Aortic smooth muscle cell (primary cell): ENCODE measurements around the gene PCDHGA5. TPM values are rescaled to one million over a fixed set of nuclear protein-coding genes. Genes with fewer than 3 reads are reported as not detected.

ENCODE experiments used
- total RNA-seq: library from RNA; depleted of rRNA; stranded (reverse); fragments of >200 nt; gene quantifications from 2 replicates; pipeline ENCODE4 v1.2.3, GENCODE V29; 2014

PCDHGA5 gene
- total RNA-seq, 1 donor from 2014 or later: 2.7 TPM

GRCh38 chr5:141397756-141398551 is 34.0 kb downstream of the PCDHGA5 start, which contains the start of gene PCDHGB5:
Gene PCDHGB5, plus strand, starts transcription at chr5:141397947. Its CDS starts 181 bp downstream, at chr5:141398128.

GRCh38 chr5:141402553-141403243 is 38.7 kb downstream of the PCDHGA5 start, which contains the start of gene PCDHGA9:
Gene PCDHGA9, plus strand, starts transcription at chr5:141402778. Its CDS starts 175 bp downstream, at chr5:141402953.

GRCh38 chr5:141407790-141408505 is 44.0 kb downstream of the PCDHGA5 start, which contains the start of gene PCDHGB6:
Gene PCDHGB6, plus strand, starts transcription at chr5:141408021. Its CDS starts 182 bp downstream, at chr5:141408203.

GRCh38 chr5:141412854-141413539 is 49.0 kb downstream of the PCDHGA5 start, which contains the start of gene PCDHGA10:
Gene PCDHGA10, plus strand, starts transcription at chr5:141412987. Its CDS starts 189 bp downstream, at chr5:141413176.

Other genes starting within 250 kb of the PCDHGA5 start
- gene PCDHB4, start 242.3 kb upstream of the PCDHGA5 start, total RNA-seq: 0.68 and 0.79 TPM in 2 replicates
- 1.4 and 1.8 TPM in 2 replicates for gene PCDHB5, start 229.0 kb upstream of the PCDHGA5 start, total RNA-seq
- gene PCDHB6, start 214.1 kb upstream of the PCDHGA5 start, total RNA-seq: 0.13 and 0.37 TPM in 2 replicates
- gene PCDHB7, start 191.5 kb upstream of the PCDHGA5 start, total RNA-seq: 0.79 and 1.1 TPM in 2 replicates
- 0.62 and 1.1 TPM in 2 replicates for gene PCDHB8, start 186.4 kb upstream of the PCDHGA5 start, total RNA-seq
- 1.8 and 1.9 TPM in 2 replicates for gene PCDHB16, start 181.8 kb upstream of the PCDHGA5 start, total RNA-seq
- gene PCDHB9, start 177.0 kb upstream of the PCDHGA5 start, total RNA-seq: 0.40 and 0.44 TPM in 2 replicates
- 0.66 and 1.1 TPM in 2 replicates for gene PCDHB10, start 171.8 kb upstream of the PCDHGA5 start, total RNA-seq
- 0.44 and 0.53 TPM in 2 replicates for gene PCDHB11, start 164.5 kb upstream of the PCDHGA5 start, total RNA-seq
- 0.25 and 0.40 TPM in 2 replicates for gene PCDHB12, start 155.4 kb upstream of the PCDHGA5 start, total RNA-seq
- gene PCDHB13, start 150.2 kb upstream of the PCDHGA5 start, total RNA-seq: 0.81 and 1.1 TPM in 2 replicates
- gene PCDHB14, start 140.8 kb upstream of the PCDHGA5 start, total RNA-seq: 0.92 and 1.1 TPM in 2 replicates
- gene PCDHB15, start 118.8 kb upstream of the PCDHGA5 start, total RNA-seq: 0.53 and 0.56 TPM in 2 replicates
- gene SLC25A2, start 60.1 kb upstream of the PCDHGA5 start, total RNA-seq: 0.13 and 0.31 TPM in 2 replicates
- gene TAF7, start 43.4 kb upstream of the PCDHGA5 start, total RNA-seq: 81.0 and 83.9 TPM in 2 replicates
- 1.1 TPM in 2 replicates for gene PCDHGA1, start 33.6 kb upstream of the PCDHGA5 start, total RNA-seq
- gene PCDHGA2, start 25.4 kb upstream of the PCDHGA5 start, total RNA-seq: 1.7 and 2.5 TPM in 2 replicates
- gene PCDHGA3, start 20.3 kb upstream of the PCDHGA5 start, total RNA-seq: 2.0 and 2.9 TPM in 2 replicates
- gene PCDHGB1, start 14.1 kb upstream of the PCDHGA5 start, total RNA-seq: 1.8 and 4.3 TPM in 2 replicates
- 4.0 and 7.5 TPM in 2 replicates for gene PCDHGA4, start 9.1 kb upstream of the PCDHGA5 start, total RNA-seq
- 3.4 and 5.9 TPM in 2 replicates for gene PCDHGB2, start 4.2 kb upstream of the PCDHGA5 start, total RNA-seq
- gene PCDHGB3, start 6.1 kb downstream of the PCDHGA5 start, total RNA-seq: 5.7 and 8.4 TPM in 2 replicates
- gene PCDHGA6, start 9.7 kb downstream of the PCDHGA5 start, total RNA-seq: 3.3 and 5.3 TPM in 2 replicates
- 3.4 and 4.8 TPM in 2 replicates for gene PCDHGA7, start 18.6 kb downstream of the PCDHGA5 start, total RNA-seq
- gene PCDHGB4, start 23.5 kb downstream of the PCDHGA5 start, total RNA-seq: 20.1 and 26.5 TPM in 2 replicates
- gene PCDHGA8, start 28.5 kb downstream of the PCDHGA5 start, total RNA-seq: 2.2 and 3.9 TPM in 2 replicates
- gene PCDHGB5, start 33.8 kb downstream of the PCDHGA5 start, total RNA-seq: 21.0 and 29.1 TPM in 2 replicates
- gene PCDHGA9, start 38.6 kb downstream of the PCDHGA5 start, total RNA-seq: 2.9 and 5.7 TPM in 2 replicates
- gene PCDHGB6, start 43.9 kb downstream of the PCDHGA5 start, total RNA-seq: 3.3 and 4.7 TPM in 2 replicates
- gene PCDHGA10, start 48.8 kb downstream of the PCDHGA5 start, total RNA-seq: 5.3 and 7.5 TPM in 2 replicates
- 9.1 and 17.3 TPM in 2 replicates for gene PCDHGB7, start 53.5 kb downstream of the PCDHGA5 start, total RNA-seq
- 11.0 and 18.2 TPM in 2 replicates for gene PCDHGA11, start 56.9 kb downstream of the PCDHGA5 start, total RNA-seq
- 17.6 and 22.3 TPM in 2 replicates for gene PCDHGA12, start 66.3 kb downstream of the PCDHGA5 start, total RNA-seq
- gene PCDHGC3, start 111.8 kb downstream of the PCDHGA5 start, total RNA-seq: 72.0 and 83.4 TPM in 2 replicates
- 2.0 and 3.2 TPM in 2 replicates for gene PCDHGC4, start 120.9 kb downstream of the PCDHGA5 start, total RNA-seq
- 3.4 and 4.7 TPM in 2 replicates for gene PCDHGC5, start 124.9 kb downstream of the PCDHGA5 start, total RNA-seq